Neutrophil (primary cell): ENCODE results near the gene FOXA1.

Experiments used
- H3K27ac ChIP-seq: fragments of 200-600 bp; sonication (generic); 2 replicates; pipeline ENCODE4 v1.5.1; 2016; ENCODE audit warnings: mild to moderate bottlenecking, moderate library complexity
- H3K27me3 ChIP-seq: fragments of 200-600 bp; sonication (generic); 2 replicates; pipeline ENCODE4 v1.6.0; 2016; ENCODE audit warnings: mild to moderate bottlenecking
- H3K36me3 ChIP-seq: fragments of 200-600 bp; sonication (generic); 2 replicates; pipeline ENCODE4 v1.5.1; 2017
- H3K4me1 ChIP-seq, 2 experiments: fragments of 200-600 bp in 1 of 2; sonication (generic) in 1 of 2; 1 replicate in 1 of 2; 2 replicates in 1 of 2; pipeline versions ENCODE4 v1.5.1 to v1.6.1; 2013 to 2016; ENCODE audit warnings: low read depth in 1 of 2, low read length in 1 of 2, mild to moderate bottlenecking in 1 of 2, moderate library complexity in 1 of 2; ENCODE audit not compliant: control insufficient read depth in 1 of 2, insufficient read depth in 1 of 2
- H3K4me3 ChIP-seq, 2 experiments: fragments of 200-600 bp in 1 of 2; sonication (generic) in 1 of 2; 1 replicate in 1 of 2; 2 replicates in 1 of 2; pipeline ENCODE4 v1.5.1; 2013 to 2016; ENCODE audit warnings: low read depth in 1 of 2, low read length in 1 of 2, mild to moderate bottlenecking in 1 of 2, moderate library complexity in 1 of 2
- H3K9me3 ChIP-seq: fragments of 200-600 bp; sonication (generic); 2 replicates; pipeline ENCODE4 v1.5.1; 2016
- CTCF ChIP-seq: fragments of 200-600 bp; sonication (generic); IDR thresholded peaks from 2 replicates; pipeline ENCODE4 v1.5.1; 2016; ENCODE audit warnings: antibody characterized with exemption

FOXA1 gene

DNA sequence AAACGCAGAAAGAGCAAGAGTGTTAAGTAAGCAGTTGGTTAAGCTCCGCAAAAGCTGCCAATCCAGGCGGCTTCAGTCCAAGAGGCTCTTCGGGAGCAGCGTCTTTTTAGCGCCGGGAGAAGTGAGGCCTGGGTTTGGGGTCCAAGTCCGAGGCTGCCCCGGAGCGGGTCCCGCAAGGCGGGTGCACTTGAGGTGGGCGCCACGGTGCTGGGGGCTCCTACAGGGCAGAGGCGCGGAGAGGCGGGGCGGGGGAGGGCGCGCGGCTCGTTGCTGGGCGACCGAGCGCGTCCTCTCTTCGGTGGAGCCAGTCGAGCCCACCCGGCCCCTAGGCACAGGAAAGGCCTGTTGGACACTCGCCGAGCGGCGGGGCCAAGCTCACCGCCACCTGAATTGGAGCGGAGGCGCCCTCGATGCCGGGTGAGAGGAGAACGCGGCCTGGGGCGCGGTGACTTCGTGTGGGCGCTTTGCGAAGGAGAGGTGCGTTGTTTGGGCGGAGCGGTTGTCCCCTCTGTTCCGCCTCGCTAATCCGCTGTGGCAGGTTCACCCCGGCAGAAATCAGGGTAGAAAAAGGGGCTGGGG is 16.0 kb upstream of the FOXA1 start:
- TF ChIP-seq CTCF: no peak
- Histone ChIP-seq H3K4me3 (no peak overlapping the region), H3K36me3 (no peaks in the 10 kb centered on the region), H3K4me1 (no peaks in the 10 kb centered on the region), H3K9me3 (no peaks in the 10 kb centered on the region), H3K27ac (no peak overlapping the region), H3K27me3 (peaks cover 37% of the 10 kb centered on the region)

- H3K4me3 ChIP-seq: no peak overlapping the region
- TF ChIP-seq CTCF: no peak
- H3K27me3 ChIP-seq: peaks cover 56% of the 10 kb centered on the region
- no peak overlapping the region for H3K27ac ChIP-seq
- H3K36me3 ChIP-seq: no peaks in the 10 kb centered on the region
- no peaks in the 10 kb centered on the region for H3K4me1 ChIP-seq
- no peaks in the 10 kb centered on the region for H3K9me3 ChIP-seq
Observed at GRCh38 chr14:37608649-37609048, 13.6 kb upstream of the FOXA1 start.

DNA sequence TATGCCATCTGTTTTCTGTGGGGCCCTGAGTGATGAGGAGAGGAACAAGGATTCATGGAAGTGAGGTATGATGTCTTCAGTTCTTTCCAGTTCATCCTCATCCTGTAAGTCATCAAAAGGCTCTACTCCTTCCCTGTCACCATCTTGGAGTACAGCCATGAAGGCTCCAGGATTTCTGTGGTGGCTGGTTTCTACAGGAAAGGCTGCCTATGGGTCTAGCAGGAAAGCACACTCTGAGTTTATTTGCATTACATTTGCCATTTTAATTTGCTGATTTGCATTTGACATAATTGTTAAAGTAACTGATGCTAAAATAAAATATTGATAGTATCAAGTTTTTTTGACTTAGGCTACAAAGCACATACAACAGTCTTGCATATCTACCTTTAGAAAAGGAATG is 11.6 kb upstream of the FOXA1 start:
- no peak overlapping the region for H3K27ac ChIP-seq
- no peaks in the 10 kb centered on the region for H3K4me1 ChIP-seq
- H3K36me3 ChIP-seq: no peaks in the 10 kb centered on the region
- H3K27me3 ChIP-seq: peaks cover 69% of the 10 kb centered on the region
- no peaks in the 10 kb centered on the region for H3K9me3 ChIP-seq
- H3K4me3 ChIP-seq: no peak overlapping the region
- no peak for TF ChIP-seq CTCF

- no peaks in the 10 kb centered on the region for H3K36me3 ChIP-seq
- H3K9me3 ChIP-seq: no peaks in the 10 kb centered on the region
- TF ChIP-seq CTCF: no peak
- no peak overlapping the region for H3K27ac ChIP-seq
- no peak overlapping the region for H3K4me3 ChIP-seq
- H3K27me3 ChIP-seq: peaks cover 70% of the 10 kb centered on the region
- no peaks in the 10 kb centered on the region for H3K4me1 ChIP-seq
Observed at GRCh38 chr14:37603688-37604251, 8.7 kb upstream of the FOXA1 start.

DNA sequence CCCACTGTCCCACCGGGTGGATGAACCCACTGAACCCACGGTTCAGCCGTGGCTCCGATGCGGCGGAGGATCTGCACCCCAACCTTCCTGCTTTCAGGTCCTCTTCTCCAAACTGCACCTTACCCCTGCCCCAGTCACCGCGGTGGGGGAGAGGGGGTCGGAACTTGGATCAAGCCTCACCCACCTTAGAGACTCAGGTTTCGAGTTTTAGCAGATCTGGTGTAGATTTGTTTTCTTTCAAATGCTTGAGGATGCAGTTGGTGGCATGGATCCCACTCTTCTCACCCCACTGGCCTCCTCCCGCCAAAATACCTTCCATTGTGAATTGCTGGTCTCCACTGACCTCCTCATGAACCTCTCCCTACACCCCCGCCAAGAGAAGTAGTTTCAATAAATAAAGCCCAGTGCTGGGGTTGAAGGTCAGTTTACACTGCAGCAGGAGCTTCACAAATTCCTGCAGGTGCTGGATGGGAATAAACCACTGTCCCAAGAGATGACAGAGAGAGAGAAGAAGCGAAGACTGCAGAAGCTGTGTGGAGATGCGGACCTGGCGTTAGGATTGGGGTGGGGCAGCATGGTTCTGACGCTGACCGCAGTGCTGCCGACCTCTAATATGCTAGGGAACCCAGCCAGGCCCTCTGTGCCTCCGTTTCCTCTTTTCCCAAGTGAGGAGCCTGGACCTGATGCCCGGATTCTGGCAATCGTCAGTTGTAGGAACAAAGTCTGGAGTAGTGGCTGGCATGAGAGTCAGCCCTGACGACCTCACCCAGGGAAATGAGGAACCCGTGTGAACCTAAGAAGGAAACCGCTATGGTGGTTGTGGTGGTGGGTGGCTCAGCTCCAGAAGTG is 7.8 kb upstream of the FOXA1 start:
- Histone ChIP-seq H3K27ac (no peak overlapping the region), H3K4me3 (no peak overlapping the region), H3K4me1 (no peaks in the 10 kb centered on the region), H3K9me3 (no peaks in the 10 kb centered on the region), H3K27me3 (peaks cover 78% of the 10 kb centered on the region), H3K36me3 (no peaks in the 10 kb centered on the region)
- TF ChIP-seq CTCF: no peak
